Brain microvascular endothelial cell (primary cell): Measurements from ENCODE around the gene PLPP3.

ENCODE experiments used
- DNase-seq: peaks from one replicate; pipeline ENCODE4 v3.0.0-alpha.2; 2020
- H3K27ac ChIP-seq: fragments of 250-450 bp; sonication (Bioruptor Pico); 2 replicates; pipeline ENCODE4 v1.5.1; 2020; ENCODE audit warnings: mild to moderate bottlenecking, moderate library complexity
- H3K27me3 ChIP-seq: fragments of 250-450 bp; sonication (Bioruptor Pico); replicated peaks from 2 replicates; pipeline ENCODE4 v1.5.1; 2020; ENCODE audit warnings: mild to moderate bottlenecking
- H3K36me3 ChIP-seq: fragments of 250-450 bp; sonication (Bioruptor Pico); replicated peaks from 2 replicates; pipeline ENCODE4 v1.5.1; 2020; ENCODE audit warnings: mild to moderate bottlenecking
- H3K4me3 ChIP-seq: 2 replicates; pipeline ENCODE4 v1.5.1; 2011; ENCODE audit warnings: low read depth, mild to moderate bottlenecking, control low read depth, low read length, moderate library complexity
- CTCF ChIP-seq: IDR thresholded peaks from 2 replicates; pipeline ENCODE4 v1.5.1; 2011; ENCODE audit warnings: low read depth, mild to moderate bottlenecking, moderate library complexity, low read length, control low read depth, inconsistent platforms; ENCODE audit errors: missing control alignments
- in situ Hi-C: cut with HindIII; loops from 2 replicates; pipeline ENCODE4 v1.10.0; 2017; ENCODE audit warnings: low sequenced_read_pairs, low pct_ligation_motif_present

The PLPP3 gene

GRCh38 chr1:56466538-56466937 is 112.8 kb downstream of the PLPP3 start:
- DNase-seq: no peak
- H3K36me3 ChIP-seq: no peaks in the 10 kb centered on the region
- in situ Hi-C loops: no loop called here
- no peak for TF ChIP-seq CTCF
- H3K4me3 ChIP-seq: no peak overlapping the region
- H3K27me3 ChIP-seq: no peaks in the 10 kb centered on the region
- no peak overlapping the region for H3K27ac ChIP-seq

GRCh38 chr1:56464294-56464693 is 115.1 kb downstream of the PLPP3 start:
- no peak for TF ChIP-seq CTCF
- DNase-seq: no peak

GRCh38 chr1:56463376-56463775 is 116.0 kb downstream of the PLPP3 start:
- H3K27me3 ChIP-seq: no peaks in the 10 kb centered on the region
- in situ Hi-C loops: no loop called here
- no peaks in the 10 kb centered on the region for H3K36me3 ChIP-seq
- no peak overlapping the region for H3K27ac ChIP-seq
- no peak for DNase-seq
- H3K4me3 ChIP-seq: no peak overlapping the region
- no peak for TF ChIP-seq CTCF

More at GRCh38 chr1:56464294-56464693, 115.1 kb downstream of the PLPP3 start:
- Histone ChIP-seq H3K4me3 (no peak overlapping the region), H3K36me3 (no peaks in the 10 kb centered on the region), H3K27ac (no peak overlapping the region), H3K27me3 (no peaks in the 10 kb centered on the region)
- in situ Hi-C loops: no loop called here

- in situ Hi-C loops: no loop called here
- no peak overlapping the region for H3K4me3 ChIP-seq
- H3K27ac ChIP-seq: no peak overlapping the region
- TF ChIP-seq CTCF: no peak
- DNase-seq: no peak
- H3K36me3 ChIP-seq: no peaks in the 10 kb centered on the region
- no peaks in the 10 kb centered on the region for H3K27me3 ChIP-seq
Observed at GRCh38 chr1:56462209-56462608, 117.2 kb downstream of the PLPP3 start.

GRCh38 chr1:56461158-56462127 is 117.9 kb downstream of the PLPP3 start:
- Histone ChIP-seq H3K36me3 (no peaks in the 10 kb centered on the region), H3K27me3 (no peaks in the 10 kb centered on the region), H3K4me3 (no peak overlapping the region), H3K27ac (no peak overlapping the region)
- no peak for TF ChIP-seq CTCF
- no peak for DNase-seq
- in situ Hi-C loops: no loop called here
